ENCODE results near the gene TNNT3. TPM values are rescaled to one million over a fixed set of nuclear protein-coding genes. Genes with fewer than 3 reads are reported as not detected.
"Not testable (repeated sequence)": the region's sequence is repeated elsewhere in the genome, so short reads cannot be mapped to it uniquely, and the experiment has no call there.

Gene TNNT3
- total RNA-seq, 1 donor from 2014 or later = 30.7 TPM

GRCh38 chr11:1884303-1884700 is 35.2 kb upstream of the TNNT3 start:
- Histone ChIP-seq H3K4me3 (no peak overlapping the region), H3K9me3 (replicated peaks) (no peaks in the 10 kb centered on the region), H3K4me1 (peaks cover 57% of the 10 kb centered on the region), H3K27me3 (ENCODE audit: low read depth) (no peaks in the 10 kb centered on the region), H3K27ac (replicated peaks) (no peak overlapping the region), H3K36me3 (peaks cover 31% of the 10 kb centered on the region)
- no peak for TF ChIP-seq CTCF (IDR thresholded peaks at IDR 0.05; ENCODE audit: borderline replicate concordance)
- intact Hi-C loops (cut with micrococcal nuclease) = loop anchor here (5.0 kb wide), 1 partner anchor 38 kb away; no protein-coding TSS in a partner anchor
- DNase-seq = no peak

- Histone ChIP-seq H3K4me1 (peaks cover 42% of the 10 kb centered on the region), H3K36me3 (peaks cover 31% of the 10 kb centered on the region)
- H3K27me3 ChIP-seq (ENCODE audit: low read depth); intact Hi-C loops (cut with micrococcal nuclease); H3K9me3 ChIP-seq (replicated peaks); H3K27ac ChIP-seq (replicated peaks); H3K4me3 ChIP-seq; DNase-seq: not testable (repeated sequence)
Measured at GRCh38 chr11:1886551-1886950, 33.0 kb upstream of the TNNT3 start.

- Histone ChIP-seq H3K4me1 (peaks cover 33% of the 10 kb centered on the region), H3K36me3 (peaks cover 31% of the 10 kb centered on the region), H3K27me3 (ENCODE audit: low read depth) (no peaks in the 10 kb centered on the region), H3K27ac (replicated peaks) (peak overlapping the region; percentile 33), H3K9me3 (replicated peaks) (no peaks in the 10 kb centered on the region), H3K4me3 (no peak overlapping the region)
- no peak for TF ChIP-seq CTCF (IDR thresholded peaks at IDR 0.05; ENCODE audit: borderline replicate concordance)
- no peak for DNase-seq
- intact Hi-C loops (cut with micrococcal nuclease) = no loop called here
Measured at GRCh38 chr11:1887451-1888346, 31.8 kb upstream of the TNNT3 start.

GRCh38 chr11:1888347-1888753 is 31.2 kb upstream of the TNNT3 start:
- DNase-seq = no peak
- intact Hi-C loops (cut with micrococcal nuclease) = no loop called here
- no peak overlapping the region for H3K4me3 ChIP-seq
- no peak for TF ChIP-seq CTCF (IDR thresholded peaks at IDR 0.05; ENCODE audit: borderline replicate concordance)
- peak overlapping the region; percentile 33 for H3K27ac ChIP-seq (replicated peaks)
- H3K4me1 ChIP-seq = peaks cover 27% of the 10 kb centered on the region
- H3K27me3 ChIP-seq (ENCODE audit: low read depth) = no peaks in the 10 kb centered on the region
- H3K9me3 ChIP-seq (replicated peaks) = no peaks in the 10 kb centered on the region
- H3K36me3 ChIP-seq = peaks cover 29% of the 10 kb centered on the region

- DNase-seq = no peak
- peak overlapping the region; percentile 33 for H3K27ac ChIP-seq (replicated peaks)
- no peaks in the 10 kb centered on the region for H3K9me3 ChIP-seq (replicated peaks)
- H3K27me3 ChIP-seq (ENCODE audit: low read depth) = no peaks in the 10 kb centered on the region
- no peak for TF ChIP-seq CTCF (IDR thresholded peaks at IDR 0.05; ENCODE audit: borderline replicate concordance)
- H3K36me3 ChIP-seq = peaks cover 24% of the 10 kb centered on the region
- intact Hi-C loops (cut with micrococcal nuclease) = no loop called here
- no peak overlapping the region for H3K4me3 ChIP-seq
- peaks cover 26% of the 10 kb centered on the region for H3K4me1 ChIP-seq
Measured at GRCh38 chr11:1888811-1889210, 30.7 kb upstream of the TNNT3 start.
